ENCODE results near the gene LRRFIP1.

Gene LRRFIP1

GRCh38 chr2:237585590-237586221, 41.7 kb upstream of the LRRFIP1 start:
- POLR2A ChIA-PET = no interaction called here

GRCh38 chr2:237588044-237588696, 39.2 kb upstream of the LRRFIP1 start:
- ChIA-PET POLR2A (no interaction called here), CTCF (interaction anchor here (1.3 to 1.4 kb wide), 2 partner anchors 55 to 77 kb away, joined by 3 read pairs; no protein-coding TSS in a partner anchor)
- Histone ChIP-seq H3K9me3 (ENCODE audit: control extremely low read depth in 1 of 5, control insufficient read depth in 4 of 5, insufficient read depth in 2 of 5, low read depth in 1 of 5, low read length in 4 of 5) (peaks cover 0 to 3% (median 0%) of the 10 kb centered on the region in 5 experiments), H3K36me3 (ENCODE audit: control insufficient read depth in 4 of 4, insufficient read depth in 4 of 4, low read length in 3 of 4) (no peaks in the 10 kb centered on the region), H3K27ac (ENCODE audit: insufficient read depth in 1 of 2, low read depth in 1 of 2, low read length in 2 of 2, poor library complexity in 1 of 2, severe bottlenecking in 2 of 2) (no peak overlapping the region), H3K4me3 (ENCODE audit: control insufficient read depth in 1 of 7, extremely low read depth in 1 of 7, insufficient read depth in 4 of 7, low read depth in 2 of 7, low read length in 6 of 7) (no peak overlapping the region), H3K4me1 (ENCODE audit: control extremely low read depth in 1 of 4, control insufficient read depth in 4 of 4, insufficient read depth in 4 of 4, low read length in 3 of 4) (peaks cover 2 to 11% (median 8%) of the 10 kb centered on the region in 4 experiments), H3K27me3 (replicated peaks in 2 of 5; ENCODE audit: control insufficient read depth in 4 of 5, insufficient read depth in 5 of 5, low read length in 4 of 5) (no peaks in the 10 kb centered on the region)
- 98% methylated on average over 6 of the region's 9 CpGs for WGBS (ENCODE audit: insufficient coverage)
- no peak for DNase-seq

More at GRCh38 chr2:237585590-237586221, 41.7 kb upstream of the LRRFIP1 start:
- H3K36me3 ChIP-seq (ENCODE audit: control insufficient read depth in 4 of 4, insufficient read depth in 4 of 4, low read length in 3 of 4) = no peaks in the 10 kb centered on the region
- H3K4me1 ChIP-seq (ENCODE audit: control extremely low read depth in 1 of 4, control insufficient read depth in 4 of 4, insufficient read depth in 4 of 4, low read length in 3 of 4) = peaks cover 0 to 12% (median 8%) of the 10 kb centered on the region in 4 experiments
- CTCF ChIA-PET = interaction anchor here (0.8 to 3.7 kb wide), 15 partner anchors 12 to 162 kb away, joined by 3 to 25 read pairs (median 3); no protein-coding TSS in a partner anchor
- H3K27ac ChIP-seq (ENCODE audit: insufficient read depth in 1 of 2, low read depth in 1 of 2, low read length in 2 of 2, poor library complexity in 1 of 2, severe bottlenecking in 2 of 2) = no peak overlapping the region
- WGBS (ENCODE audit: insufficient coverage) = 97% methylated on average over 11 of the region's 15 CpGs
- peaks cover 0 to 3% (median 0%) of the 10 kb centered on the region in 5 experiments for H3K9me3 ChIP-seq (ENCODE audit: control extremely low read depth in 1 of 5, control insufficient read depth in 4 of 5, insufficient read depth in 2 of 5, low read depth in 1 of 5, low read length in 4 of 5)
- H3K4me3 ChIP-seq (ENCODE audit: control insufficient read depth in 1 of 7, extremely low read depth in 1 of 7, insufficient read depth in 4 of 7, low read depth in 2 of 7, low read length in 6 of 7) = no peak overlapping the region
- DNase-seq = no peak
- no peaks in the 10 kb centered on the region for H3K27me3 ChIP-seq (replicated peaks in 2 of 5; ENCODE audit: control insufficient read depth in 4 of 5, insufficient read depth in 5 of 5, low read length in 4 of 5)

DNA sequence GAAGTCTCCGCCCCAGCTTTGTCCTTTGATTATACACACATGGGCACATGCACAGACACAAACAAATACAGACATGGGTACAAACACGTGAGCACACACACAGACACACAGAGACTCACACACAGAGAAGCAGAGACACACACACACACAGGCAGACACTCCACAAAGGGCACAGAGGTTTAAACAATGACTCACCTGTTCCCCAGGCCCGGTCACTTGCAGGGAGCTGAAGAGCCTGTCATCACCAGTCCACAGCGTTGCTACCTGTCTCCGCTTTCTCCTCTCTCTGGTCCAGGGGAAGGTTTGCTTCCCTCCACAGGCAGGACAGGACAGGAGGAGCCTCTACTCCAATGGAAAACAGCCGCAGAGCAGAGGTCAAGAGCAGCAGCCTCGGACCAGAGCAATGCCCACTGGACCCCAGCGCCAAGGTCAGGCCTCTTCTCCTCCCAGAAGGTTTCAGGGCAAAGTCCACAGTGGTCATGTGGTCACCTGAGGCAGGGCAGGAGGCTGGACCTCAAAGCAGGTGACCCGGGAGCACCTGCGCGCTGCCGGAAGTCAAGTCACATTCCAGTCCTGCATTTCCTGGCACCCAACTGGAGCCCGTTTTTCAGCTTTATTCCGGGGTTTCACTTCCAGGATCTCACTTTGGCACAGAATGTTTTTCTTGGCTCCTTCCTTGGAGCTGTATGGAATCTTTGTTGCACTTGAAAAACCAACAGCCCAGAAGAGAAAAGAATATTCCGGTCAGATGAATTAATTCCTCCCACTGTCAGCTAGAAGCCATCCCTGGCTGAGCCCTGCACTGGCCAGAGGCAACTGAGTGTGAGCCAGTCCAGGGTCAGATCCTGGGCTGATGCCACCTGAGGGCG, 36.9 kb upstream of the LRRFIP1 start, which contains the start of gene RAB17:
Gene RAB17, minus strand, starts transcription at position 463 of the 869 bp plus-strand sequence. CDS start 4,580 bp downstream, outside the sequence.
- ChIA-PET POLR2A (interaction anchor here (0.6 kb wide), 1 partner anchor 71 kb away, joined by 3 read pairs; no protein-coding TSS in a partner anchor), CTCF (interaction anchor here (0.7 to 1.7 kb wide), 4 partner anchors 9 to 82 kb away, joined by 3 to 7 read pairs (median 4); no protein-coding TSS in a partner anchor)
- Histone ChIP-seq H3K27me3 (replicated peaks in 2 of 5; ENCODE audit: control insufficient read depth in 4 of 5, insufficient read depth in 5 of 5, low read length in 4 of 5) (no peaks in the 10 kb centered on the region), H3K4me3 (ENCODE audit: control insufficient read depth in 1 of 7, extremely low read depth in 1 of 7, insufficient read depth in 4 of 7, low read depth in 2 of 7, low read length in 6 of 7) (peak within 1 kb of the TSS in 1 of 7 experiments; percentile 26), H3K36me3 (ENCODE audit: control insufficient read depth in 4 of 4, insufficient read depth in 4 of 4, low read length in 3 of 4) (no peaks in the 10 kb centered on the region), H3K4me1 (ENCODE audit: control extremely low read depth in 1 of 4, control insufficient read depth in 4 of 4, insufficient read depth in 4 of 4, low read length in 3 of 4) (peaks cover 2 to 11% (median 8%) of the 10 kb centered on the region in 4 experiments), H3K9me3 (ENCODE audit: control extremely low read depth in 1 of 5, control insufficient read depth in 4 of 5, insufficient read depth in 2 of 5, low read depth in 1 of 5, low read length in 4 of 5) (peaks cover 0 to 3% (median 0%) of the 10 kb centered on the region in 5 experiments), H3K27ac (ENCODE audit: insufficient read depth in 1 of 2, low read depth in 1 of 2, low read length in 2 of 2, poor library complexity in 1 of 2, severe bottlenecking in 2 of 2) (no peak within 1 kb of the TSS)
- no peak for DNase-seq
- over 99% methylated on average over 16 of the region's 16 CpGs for WGBS (ENCODE audit: insufficient coverage)

- Histone ChIP-seq H3K9me3 (ENCODE audit: control extremely low read depth in 1 of 5, control insufficient read depth in 4 of 5, insufficient read depth in 2 of 5, low read depth in 1 of 5, low read length in 4 of 5) (peaks cover 0 to 3% (median 0%) of the 10 kb centered on the region in 5 experiments), H3K4me1 (ENCODE audit: control extremely low read depth in 1 of 4, control insufficient read depth in 4 of 4, insufficient read depth in 4 of 4, low read length in 3 of 4) (peaks cover 2 to 11% (median 8%) of the 10 kb centered on the region in 4 experiments), H3K27me3 (replicated peaks in 2 of 5; ENCODE audit: control insufficient read depth in 4 of 5, insufficient read depth in 5 of 5, low read length in 4 of 5) (no peaks in the 10 kb centered on the region), H3K36me3 (ENCODE audit: control insufficient read depth in 4 of 4, insufficient read depth in 4 of 4, low read length in 3 of 4) (no peaks in the 10 kb centered on the region), H3K4me3 (ENCODE audit: control insufficient read depth in 1 of 7, extremely low read depth in 1 of 7, insufficient read depth in 4 of 7, low read depth in 2 of 7, low read length in 6 of 7) (peak overlapping the region in 1 of 7 experiments; percentile 26), H3K27ac (ENCODE audit: insufficient read depth in 1 of 2, low read depth in 1 of 2, low read length in 2 of 2, poor library complexity in 1 of 2, severe bottlenecking in 2 of 2) (no peak overlapping the region)
- WGBS (ENCODE audit: insufficient coverage) = 26% methylated on average over 14 of the region's 19 CpGs
- POLR2A ChIA-PET = no interaction called here
- CTCF ChIA-PET = interaction anchor here (0.7 to 3.4 kb wide), 5 partner anchors 9 to 81 kb away, joined by 3 to 21 read pairs (median 5); no protein-coding TSS in a partner anchor
- peak in 2 of 3 donors; percentile 61 to 72 for DNase-seq
Observed at GRCh38 chr2:237591141-237591881, 36.1 kb upstream of the LRRFIP1 start.

DNA sequence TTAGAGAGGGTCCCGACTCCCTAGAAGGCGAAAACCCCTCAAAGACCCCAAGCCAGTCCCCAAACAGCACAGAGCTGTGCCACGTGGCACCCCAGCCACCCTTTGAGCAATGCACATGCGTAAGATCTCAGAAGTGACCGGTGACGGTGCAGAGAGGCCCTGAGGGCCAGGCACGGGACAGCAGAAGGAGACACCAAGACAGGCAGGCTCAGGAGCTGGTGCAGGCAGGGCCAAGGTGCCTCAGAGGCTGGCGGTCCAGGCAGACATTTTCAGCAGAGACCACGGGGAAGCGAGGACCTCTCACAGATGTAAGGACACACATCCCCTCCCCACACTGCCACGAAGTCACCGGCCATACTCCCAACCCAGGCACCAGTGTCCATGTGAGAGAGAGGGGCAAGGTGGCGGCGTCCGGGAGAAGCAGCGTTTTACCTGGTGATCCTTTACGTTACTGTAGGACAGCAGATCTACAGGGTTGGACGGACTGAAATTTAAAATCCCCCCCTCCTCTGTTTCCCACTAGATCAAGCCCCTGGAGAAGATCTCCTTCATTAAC, 34.9 kb upstream of the LRRFIP1 start:
- POLR2A ChIA-PET = interaction anchor here (0.9 kb wide), 1 partner anchor 11 kb away, joined by 5 read pairs; no protein-coding TSS in a partner anchor
- Histone ChIP-seq H3K9me3 (ENCODE audit: control extremely low read depth in 1 of 5, control insufficient read depth in 4 of 5, insufficient read depth in 2 of 5, low read depth in 1 of 5, low read length in 4 of 5) (peaks cover 0 to 3% (median 0%) of the 10 kb centered on the region in 5 experiments), H3K27me3 (replicated peaks in 2 of 5; ENCODE audit: control insufficient read depth in 4 of 5, insufficient read depth in 5 of 5, low read length in 4 of 5) (no peaks in the 10 kb centered on the region), H3K4me3 (ENCODE audit: control insufficient read depth in 1 of 7, extremely low read depth in 1 of 7, insufficient read depth in 4 of 7, low read depth in 2 of 7, low read length in 6 of 7) (no peak overlapping the region), H3K27ac (ENCODE audit: insufficient read depth in 1 of 2, low read depth in 1 of 2, low read length in 2 of 2, poor library complexity in 1 of 2, severe bottlenecking in 2 of 2) (no peak overlapping the region), H3K36me3 (ENCODE audit: control insufficient read depth in 4 of 4, insufficient read depth in 4 of 4, low read length in 3 of 4) (no peaks in the 10 kb centered on the region), H3K4me1 (ENCODE audit: control extremely low read depth in 1 of 4, control insufficient read depth in 4 of 4, insufficient read depth in 4 of 4, low read length in 3 of 4) (peaks cover 2 to 22% (median 8%) of the 10 kb centered on the region in 4 experiments)
- no peak for DNase-seq
- CTCF ChIA-PET = interaction anchor here (0.6 to 3.4 kb wide), 4 partner anchors 8 to 79 kb away, joined by 3 to 21 read pairs (median 8); no protein-coding TSS in a partner anchor
- 95% methylated on average over 11 of the region's 18 CpGs for WGBS (ENCODE audit: insufficient coverage)

DNA sequence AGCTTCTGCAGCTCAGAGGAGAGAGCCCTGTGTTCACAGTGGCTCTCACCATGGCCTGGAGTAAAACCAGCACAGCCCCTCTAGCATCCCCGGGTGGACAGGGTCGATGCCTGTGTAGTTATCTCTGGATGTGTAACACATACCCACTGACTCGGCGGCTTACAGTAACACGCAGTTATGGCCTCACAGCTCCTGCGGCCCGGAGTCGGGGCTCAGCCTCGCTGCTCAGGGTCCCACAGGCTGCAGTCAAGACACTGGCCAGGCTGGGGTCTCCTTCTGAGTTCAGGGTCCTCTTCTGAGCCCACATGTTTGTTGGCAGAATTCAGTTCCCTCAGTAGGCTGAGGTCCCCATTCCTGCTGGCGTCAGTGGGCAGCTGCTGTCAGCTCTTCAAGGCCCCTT, 34.4 kb upstream of the LRRFIP1 start:
- CTCF ChIA-PET = interaction anchor here (2.8 to 3.4 kb wide), 2 partner anchors 9 to 11 kb away, joined by 11 to 21 read pairs; no protein-coding TSS in a partner anchor
- H3K36me3 ChIP-seq (ENCODE audit: control insufficient read depth in 4 of 4, insufficient read depth in 4 of 4, low read length in 3 of 4) = no peaks in the 10 kb centered on the region
- no peak for DNase-seq
- H3K4me3 ChIP-seq (ENCODE audit: control insufficient read depth in 1 of 7, extremely low read depth in 1 of 7, insufficient read depth in 4 of 7, low read depth in 2 of 7, low read length in 6 of 7) = no peak overlapping the region
- H3K9me3 ChIP-seq (ENCODE audit: control extremely low read depth in 1 of 5, control insufficient read depth in 4 of 5, insufficient read depth in 2 of 5, low read depth in 1 of 5, low read length in 4 of 5) = peaks cover 0 to 1% (median 0%) of the 10 kb centered on the region in 5 experiments
- H3K4me1 ChIP-seq (ENCODE audit: control extremely low read depth in 1 of 4, control insufficient read depth in 4 of 4, insufficient read depth in 4 of 4, low read length in 3 of 4) = peaks cover 2 to 23% (median 8%) of the 10 kb centered on the region in 4 experiments
- H3K27me3 ChIP-seq (replicated peaks in 2 of 5; ENCODE audit: control insufficient read depth in 4 of 5, insufficient read depth in 5 of 5, low read length in 4 of 5) = no peaks in the 10 kb centered on the region
- no peak overlapping the region for H3K27ac ChIP-seq (ENCODE audit: insufficient read depth in 1 of 2, low read depth in 1 of 2, low read length in 2 of 2, poor library complexity in 1 of 2, severe bottlenecking in 2 of 2)
- WGBS (ENCODE audit: insufficient coverage) = 100% methylated on average over 10 of the region's 10 CpGs
- POLR2A ChIA-PET = interaction anchor here (0.9 kb wide), 1 partner anchor 11 kb away, joined by 5 read pairs; no protein-coding TSS in a partner anchor

Data from common myeloid progenitor, CD34-positive (primary cell).